PC-9 (cell line): ENCODE measurements around the gene TRAPPC12. TPM values are rescaled to one million over a fixed set of nuclear protein-coding genes. Genes with fewer than 3 reads are reported as not detected.

ENCODE experiments used
- BruUV-seq: library from RNA; stranded (reverse); fragments of 400-500 nt; replicated peaks from 2 replicates; lab custom pipeline; 2021; lab: Mats Ljungman, UMichigan
- CTCF ChIA-PET: fragments of 300-600 bp; sonication (Branson Sonifier 250); formaldehyde crosslinking; loops from one replicate; lab custom pipeline; 2022; ENCODE audit warnings: antibody characterized with exemption; lab: Charles Lee
- POLR2A ChIA-PET: fragments of 300-600 bp; sonication (Branson Sonifier 250); formaldehyde crosslinking; loops from one replicate; lab custom pipeline; 2022; ENCODE audit warnings: antibody characterized with exemption; ENCODE audit not compliant: unreplicated experiment; lab: Charles Lee
- DNase-seq, 2 experiments: peaks; one replicate each; pipeline versions ENCODE4 v3.0.0 to v3.0.0-alpha.2; 2015 to 2022; ENCODE audit warnings: mixed read lengths in 1 of 2
- H2AFZ ChIP-seq: fragments of 200-600 bp; sonication (generic); 2 replicates; pipeline ENCODE4 v1.8.1; 2017; ENCODE audit warnings: antibody characterized with exemption
- H3F3A ChIP-seq: fragments of 200-600 bp; sonication (generic); 2 replicates; pipeline ENCODE4 v1.8.1; 2017; ENCODE audit warnings: antibody characterized with exemption, mild to moderate bottlenecking, low read depth; ENCODE audit not compliant: insufficient read depth
- H3K27ac ChIP-seq: fragments of 200-600 bp; sonication (generic); 2 replicates; pipeline ENCODE4 v1.6.1; 2016; ENCODE audit warnings: mixed run types
- H3K27me3 ChIP-seq: fragments of 200-600 bp; sonication (generic); 2 replicates; pipeline ENCODE4 v1.6.1; 2016; ENCODE audit warnings: low read depth, mixed run types; ENCODE audit not compliant: insufficient read depth
- H3K36me3 ChIP-seq: fragments of 200-600 bp; sonication (generic); 2 replicates; pipeline ENCODE4 v1.6.1; 2016; ENCODE audit warnings: low read depth, mixed run types
- H3K4me1 ChIP-seq: fragments of 200-600 bp; sonication (generic); replicated peaks from 2 replicates; pipeline ENCODE4 v1.6.1; 2016; ENCODE audit warnings: mixed run types; ENCODE audit not compliant: insufficient read depth
- H3K4me2 ChIP-seq: fragments of 200-600 bp; sonication (generic); 2 replicates; pipeline ENCODE4 v1.6.1; 2017; ENCODE audit warnings: mixed run types
- H3K4me3 ChIP-seq: fragments of 200-600 bp; sonication (generic); 2 replicates; pipeline ENCODE4 v1.6.1; 2016; ENCODE audit warnings: mixed run types
- H3K79me2 ChIP-seq: fragments of 200-600 bp; sonication (generic); 2 replicates; pipeline ENCODE4 v1.6.1; 2017; ENCODE audit warnings: low read depth, mixed run types
- H3K9me2 ChIP-seq: fragments of 200-600 bp; sonication (generic); 2 replicates; pipeline ENCODE4 v1.8.1; 2017; ENCODE audit warnings: mild to moderate bottlenecking; ENCODE audit not compliant: insufficient read depth
- H3K9me3 ChIP-seq: fragments of 200-600 bp; sonication (generic); 2 replicates; pipeline ENCODE4 v1.8.1; 2016; ENCODE audit warnings: low read depth; ENCODE audit not compliant: insufficient read depth
- H4K20me1 ChIP-seq: fragments of 200-600 bp; sonication (generic); 2 replicates; pipeline ENCODE4 v1.8.1; 2017; ENCODE audit not compliant: insufficient read depth
- CTCF ChIP-seq: fragments of 200-600 bp; sonication (generic); conservative IDR thresholded peaks from 2 replicates; pipeline ENCODE4 v1.6.1; 2017; ENCODE audit warnings: mixed run types, antibody characterized with exemption, mild to moderate bottlenecking, moderate library complexity
- EZH2 ChIP-seq: fragments of 200-600 bp; sonication (generic); IDR thresholded peaks from 2 replicates; pipeline ENCODE4 v1.8.0; 2017; ENCODE audit warnings: antibody characterized with exemption, low read depth
- intact Hi-C: fragments of 100-400 bp; cut with micrococcal nuclease; formaldehyde crosslinking; loops from one replicate; pipeline ENCODE4 v1.10.0; 2022; ENCODE audit not compliant: unreplicated experiment
- total RNA-seq: library from RNA; stranded (reverse); gene quantifications from 2 replicates; pipeline ENCODE4 v1.2.3, GENCODE V29; 2021

The TRAPPC12 gene
- total RNA-seq, 1 experiment from 2014 or later: 69.3 TPM

GRCh38 chr2:3487432-3487831 is 107.9 kb downstream of the TRAPPC12 start:
- ChIA-PET POLR2A (no interaction called here), CTCF (no interaction called here)
- Histone ChIP-seq H3K27ac (no peak overlapping the region), H3K9me2 (no peaks in the 10 kb centered on the region), H3K27me3 (no peaks in the 10 kb centered on the region), H3K4me2 (no peak overlapping the region), H3K36me3 (no peaks in the 10 kb centered on the region), H2AFZ (no peak overlapping the region), H3K79me2 (no peaks in the 10 kb centered on the region), H3K4me3 (no peak overlapping the region), H3F3A (no peaks in the 10 kb centered on the region), H4K20me1 (no peaks in the 10 kb centered on the region), H3K4me1 (no peaks in the 10 kb centered on the region), H3K9me3 (no peaks in the 10 kb centered on the region)
- DNase-seq: no peak
- no TSS peak for BruUV-seq
- TF ChIP-seq EZH2: no peak
- TF ChIP-seq CTCF: no peak
- intact Hi-C loops: no loop called here

- no peak overlapping the region for H3K4me3 ChIP-seq
- H3K4me2 ChIP-seq: no peak overlapping the region
- TF ChIP-seq CTCF: no peak
- no peak for TF ChIP-seq EZH2
- POLR2A ChIA-PET: no interaction called here
- H4K20me1 ChIP-seq: no peaks in the 10 kb centered on the region
- no peak overlapping the region for H2AFZ ChIP-seq
- H3K4me1 ChIP-seq: no peaks in the 10 kb centered on the region
- no peaks in the 10 kb centered on the region for H3K79me2 ChIP-seq
- H3K36me3 ChIP-seq: no peaks in the 10 kb centered on the region
- no peaks in the 10 kb centered on the region for H3K27me3 ChIP-seq
- H3K27ac ChIP-seq: no peak overlapping the region
- intact Hi-C loops: no loop called here
- no TSS peak for BruUV-seq
- DNase-seq: no peak
- H3K9me2 ChIP-seq: no peaks in the 10 kb centered on the region
- no peaks in the 10 kb centered on the region for H3K9me3 ChIP-seq
- H3F3A ChIP-seq: no peaks in the 10 kb centered on the region
- CTCF ChIA-PET: no interaction called here
Observed at GRCh38 chr2:3488061-3488531, 108.6 kb downstream of the TRAPPC12 start.

- BruUV-seq: no TSS peak
- no peak overlapping the region for H2AFZ ChIP-seq
- no peak overlapping the region for H3K27ac ChIP-seq
- no peaks in the 10 kb centered on the region for H3K27me3 ChIP-seq
- TF ChIP-seq EZH2 (no peak), CTCF (no peak)
- no peaks in the 10 kb centered on the region for H3K9me2 ChIP-seq
- no peaks in the 10 kb centered on the region for H4K20me1 ChIP-seq
- no peak overlapping the region for H3K4me2 ChIP-seq
- ChIA-PET POLR2A (no interaction called here), CTCF (no interaction called here)
- H3K4me1 ChIP-seq: no peaks in the 10 kb centered on the region
- H3K79me2 ChIP-seq: no peaks in the 10 kb centered on the region
- no peak for DNase-seq
- H3K4me3 ChIP-seq: no peak overlapping the region
- intact Hi-C loops: no loop called here
- no peaks in the 10 kb centered on the region for H3F3A ChIP-seq
- no peaks in the 10 kb centered on the region for H3K9me3 ChIP-seq
- H3K36me3 ChIP-seq: no peaks in the 10 kb centered on the region
Observed at GRCh38 chr2:3488855-3489763, 109.6 kb downstream of the TRAPPC12 start.
